ENCODE data around the gene STXBP5. TPM values are rescaled to one million over a fixed set of nuclear protein-coding genes. Genes with fewer than 3 reads are reported as not detected.
A peak's percentile ranks its signal among the peaks of the same experiment; 100 is the strongest.

STXBP5 gene
- polyA plus RNA-seq, 2 of the 4 experiments (the other 2 are of a cell fraction), result 10.8 to 17.8 TPM

- Histone ChIP-seq H3K4me2 (no peak overlapping the region), H3K9me3 (no peaks in the 10 kb centered on the region), H3K27ac (peak overlapping the region; percentile 61 to 63; a peak in 3 of 6 replicates), H3K4me3 (no peak overlapping the region), H3K4me1 (peaks cover 19% of the 10 kb centered on the region; the same call in 2 of the 3 replicates)
- FAIRE-seq (no peak), DNase-seq (ENCODE audit: low read depth in 1 of 2, low spot score in 1 of 2) (no peak), ATAC-seq (no peak)
- no peak for TF ChIP-seq ELK1 (IDR thresholded peaks at IDR 0.05; ENCODE audit: low read depth, low read length)
- TF ChIP-seq NFE2L2 (conservative IDR thresholded peaks at IDR 0.05; ENCODE audit: low read length), result no peak
- TF ChIP-seq HES2 (IDR thresholded peaks at IDR 0.05), result no peak
- TF ChIP-seq ZNF302 (CRISPR knock-in tag; IDR thresholded peaks at IDR 0.05), result no peak
- no peak for TF ChIP-seq HMGXB4 (CRISPR knock-in tag; IDR thresholded peaks at IDR 0.05; ENCODE audit: borderline replicate concordance)
- no peak for TF ChIP-seq EHF (CRISPR knock-in tag; IDR thresholded peaks at IDR 0.05)
- TF ChIP-seq BCL3 (IDR thresholded peaks at IDR 0.05), result no peak
- no peak for TF ChIP-seq ESRRA (IDR thresholded peaks at IDR 0.05; ENCODE audit: borderline replicate concordance, low read length)
- no peak for TF ChIP-seq CTCF (IDR thresholded peaks at IDR 0.05)
- TF ChIP-seq REST (IDR thresholded peaks at IDR 0.05), result no peak
- TF ChIP-seq PBX3 (IDR thresholded peaks at IDR 0.05), result no peak
- no peak for TF ChIP-seq FOXS1 (CRISPR knock-in tag; IDR thresholded peaks at IDR 0.05)
- TF ChIP-seq CEBPB (IDR thresholded peaks at IDR 0.05), result no peak
- no peak for TF ChIP-seq JUN (IDR thresholded peaks at IDR 0.05)
- TF ChIP-seq CHD2 (IDR thresholded peaks at IDR 0.05; ENCODE audit: low read length, partially characterized antibody), result no peak
- no peak for TF ChIP-seq RNF2 (IDR thresholded peaks at IDR 0.05; ENCODE audit: borderline replicate concordance, low read depth)
- TF ChIP-seq CBX8 (IDR thresholded peaks at IDR 0.05), result no peak
- CTCF ChIA-PET, result no interaction called here
- POLR2A ChIA-PET, result no interaction called here
- WGBS (ENCODE audit: missing lambda C conversion rate), result 89% methylated on average over 1 of the region's 1 CpG
Measured at GRCh38 chr6:147169529-147169928, 34.7 kb upstream of the STXBP5 start.

Data from A549 (cell line).